HCT116 (cell line): ENCODE results near the gene NOTCH1. TPM values are rescaled to one million over a fixed set of nuclear protein-coding genes. Genes with fewer than 3 reads are reported as not detected.

Source experiments
- ATAC-seq: fragments of 200-7000 bp; cut with Tn5 transposase; 2 replicates; pipeline ENCODE4 v1.9.1; 2020; ENCODE audit warnings: mild to moderate bottlenecking, moderate library complexity
- BruUV-seq: library from RNA; stranded (reverse); fragments of 400-500 nt; replicated peaks from 2 replicates; lab custom pipeline; 2021; lab: Mats Ljungman, UMichigan
- CTCF ChIA-PET: fragments of 300-600 bp; sonication (Branson Sonifier 250); formaldehyde crosslinking; loops from one replicate; lab custom pipeline; 2021; ENCODE audit warnings: antibody characterized with exemption; lab: Charles Lee
- POLR2A ChIA-PET: fragments of 300-600, 350-600 bp; sonication (Branson Sonifier 250); formaldehyde crosslinking; loops from one replicate; lab custom pipeline; 2021; ENCODE audit warnings: antibody characterized with exemption; lab: Charles Lee
- RAD21 ChIA-PET, 2 experiments: fragments of 300-600 bp; sonication (Branson Sonifier 250); formaldehyde crosslinking; loops; one replicate each; lab custom pipeline; 2023; ENCODE audit warnings: low total read pairs in 2 of 2; ENCODE audit not compliant: uncharacterized antibody in 2 of 2, unreplicated experiment in 2 of 2, low non-redundant PET in 1 of 2; lab: Charles Lee
- DNase-seq: peaks from one replicate; pipeline ENCODE4 v3.0.0-alpha.2; 2010; ENCODE audit warnings: low read depth, low spot score
- H2AFZ ChIP-seq: fragments of 200-600 bp; shearing (Covaris generic), sonication (generic); 2 replicates; pipeline ENCODE4 v1.6.1; 2017; ENCODE audit warnings: low read depth, mixed run types, mixed read lengths, antibody characterized with exemption, low read length; ENCODE audit not compliant: poor library complexity, severe bottlenecking
- H3K27ac ChIP-seq: 2 replicates; pipeline ENCODE4 v1.5.1; 2012; ENCODE audit warnings: low read depth, low read length
- H3K27me3 ChIP-seq: fragments of 200-600 bp; sonication (generic); 2 replicates; pipeline ENCODE4 v1.6.1; 2016; ENCODE audit warnings: mixed run types, low read length, mixed read lengths; ENCODE audit not compliant: insufficient read depth
- H3K36me3 ChIP-seq, 2 experiments: fragments of 200-500 bp in 1 of 2; fragments of 200-600 bp in 1 of 2; sonication (Bioruptor generic) in 1 of 2; sonication (generic) in 1 of 2; 2 replicates each; pipeline versions ENCODE4 v1.5.1 to v1.6.1; 2014 to 2016; ENCODE audit warnings: low read length in 2 of 2, inconsistent platforms in 1 of 2, mixed read lengths in 1 of 2, mixed run types in 1 of 2; ENCODE audit not compliant: insufficient read depth in 2 of 2, control insufficient read depth in 1 of 2
- H3K4me1 ChIP-seq, 2 experiments: fragments of 200-600 bp in 1 of 2; sonication (generic) in 1 of 2; 2 replicates each; pipeline versions ENCODE4 v1.5.1 to v1.6.1; 2012 to 2017; ENCODE audit warnings: low read length in 2 of 2, inconsistent platforms in 1 of 2, mild to moderate bottlenecking in 1 of 2, mixed read lengths in 1 of 2, mixed run types in 1 of 2, moderate library complexity in 1 of 2; ENCODE audit not compliant: insufficient read depth in 2 of 2, control insufficient read depth in 1 of 2
- H3K4me2 ChIP-seq: fragments of 200-600 bp; sonication (generic); 2 replicates; pipeline ENCODE4 v1.6.1; 2017; ENCODE audit warnings: mixed run types, low read length, mixed read lengths
- H3K4me3 ChIP-seq, 2 experiments: fragments of 200-600 bp in 1 of 2; sonication (generic) in 1 of 2; replicated peaks in 1 of 2; 2 replicates each; pipeline ENCODE4 v1.5.1; 2011 to 2016; ENCODE audit warnings: low read length in 2 of 2, control low read depth in 1 of 2, low read depth in 1 of 2, mild to moderate bottlenecking in 1 of 2, mixed read lengths in 1 of 2, mixed run types in 1 of 2
- H3K79me2 ChIP-seq: fragments of 200-600 bp; sonication (generic); 2 replicates; pipeline ENCODE4 v1.6.1; 2017; ENCODE audit warnings: mild to moderate bottlenecking, mixed run types, low read length, moderate library complexity, mixed read lengths; ENCODE audit not compliant: insufficient read depth
- H3K9ac ChIP-seq: fragments of 200-600 bp; sonication (generic); 2 replicates; pipeline ENCODE4 v1.6.1; 2016; ENCODE audit warnings: low read length, mixed read lengths
- H3K9me2 ChIP-seq: fragments of 200-600 bp; sonication (generic), shearing (Covaris generic); 2 replicates; pipeline ENCODE4 v1.6.1; 2017; ENCODE audit warnings: mixed run types, mild to moderate bottlenecking, moderate library complexity; ENCODE audit not compliant: insufficient read depth
- H3K9me3 ChIP-seq, 2 experiments: fragments of 200-500 bp in 1 of 2; fragments of 200-600 bp in 1 of 2; sonication (Bioruptor generic) in 1 of 2; sonication (generic) in 1 of 2; 2 replicates each; pipeline ENCODE4 v1.6.1; 2014 to 2017; ENCODE audit warnings: low read length in 2 of 2, mixed read lengths in 2 of 2, inconsistent platforms in 1 of 2, low read depth in 1 of 2, mild to moderate bottlenecking in 1 of 2, mixed run types in 1 of 2, moderate library complexity in 1 of 2; ENCODE audit not compliant: control insufficient read depth in 1 of 2, insufficient read depth in 1 of 2
- H4K20me1 ChIP-seq: fragments of 200-600 bp; sonication (generic), shearing (Covaris generic); 2 replicates; pipeline ENCODE4 v1.6.1; 2017; ENCODE audit warnings: mixed run types, mild to moderate bottlenecking, moderate library complexity; ENCODE audit not compliant: insufficient read depth
- CBX3 ChIP-seq: IDR thresholded peaks from 2 replicates; pipeline ENCODE4 v1.6.1; 2012; ENCODE audit warnings: low read depth
- EGR1 ChIP-seq: IDR thresholded peaks from 2 replicates; pipeline ENCODE4 v1.6.1; 2012; ENCODE audit warnings: low read depth
- ELF1 ChIP-seq: IDR thresholded peaks from 2 replicates; pipeline ENCODE4 v1.6.1; 2012; ENCODE audit warnings: low read depth, borderline replicate concordance
- EZH2 ChIP-seq: fragments of 200-600 bp; sonication (generic); IDR thresholded peaks from 2 replicates; pipeline ENCODE4 v1.6.1; 2017; ENCODE audit warnings: antibody characterized with exemption, mixed run types
- EZH2phosphoT487 ChIP-seq: fragments of 200-600 bp; IDR thresholded peaks from 2 replicates; pipeline ENCODE4 v1.6.1; 2018; ENCODE audit warnings: antibody characterized with exemption, borderline replicate concordance
- JUND ChIP-seq: IDR thresholded peaks from 2 replicates; pipeline ENCODE4 v1.6.1; 2012
- POLR2A ChIP-seq: IDR thresholded peaks from 2 replicates; pipeline ENCODE4 v1.7.0; 2011; ENCODE audit warnings: borderline replicate concordance; ENCODE audit not compliant: insufficient read depth, insufficient read length; ENCODE audit errors: extremely low read depth
- RAD21 ChIP-seq: IDR thresholded peaks from 2 replicates; pipeline ENCODE4 v1.6.1; 2012; ENCODE audit warnings: low read depth, mild to moderate bottlenecking
- REST ChIP-seq: IDR thresholded peaks from 2 replicates; pipeline ENCODE4 v1.6.1; 2012; ENCODE audit warnings: low read depth
- SIN3A ChIP-seq: IDR thresholded peaks from 2 replicates; pipeline ENCODE4 v1.6.1; 2012; ENCODE audit warnings: low read depth
- SP1 ChIP-seq: IDR thresholded peaks from 2 replicates; pipeline ENCODE4 v1.6.1; 2012; ENCODE audit warnings: low read depth
- SRF ChIP-seq: IDR thresholded peaks from 2 replicates; pipeline ENCODE4 v1.6.1; 2012; ENCODE audit warnings: low read depth
- YY1 ChIP-seq: IDR thresholded peaks from 2 replicates; pipeline ENCODE4 v1.6.1; 2011; ENCODE audit warnings: low read length, low read depth, moderate library complexity, mild to moderate bottlenecking; ENCODE audit not compliant: insufficient replicate concordance; ENCODE audit errors: extremely low read depth
- ZFX ChIP-seq: fragments of 450-650 bp; IDR thresholded peaks from 2 replicates; pipeline ENCODE4 v1.6.1; 2017
- ZNF274 ChIP-seq: fragments of 200-500 bp; sonication (Bioruptor generic); IDR thresholded peaks from 2 replicates; pipeline ENCODE4 v1.6.1; 2014; ENCODE audit warnings: mild to moderate bottlenecking, low read depth, low read length, inconsistent platforms
- intact Hi-C: fragments of 100-400 bp; cut with micrococcal nuclease; formaldehyde crosslinking; loops from 2 replicates; pipeline ENCODE4 v1.10.0; 2022
- total RNA-seq: library from RNA; stranded (reverse); gene quantifications from one replicate; pipeline ENCODE4 v1.2.1, GENCODE V29; 2021; ENCODE audit not compliant: unreplicated experiment
- TF ChIP-seq, protein P1 (sequence below): IDR thresholded peaks from 2 replicates; pipeline ENCODE4 v1.6.1; 2012

Gene NOTCH1
- total RNA-seq, 1 experiment from 2014 or later = 36.2 TPM

GRCh38 chr9:136550439-136551289 is 4.8 kb upstream of the NOTCH1 start:
- CTCF ChIA-PET = no interaction called here
- BruUV-seq = no TSS peak
- H3K4me1 ChIP-seq = peaks cover 33 to 52% of the 10 kb centered on the region in 2 experiments
- RAD21 ChIA-PET = no interaction called here
- H3K79me2 ChIP-seq = no peaks in the 10 kb centered on the region
- H4K20me1 ChIP-seq = no peaks in the 10 kb centered on the region
- H3K36me3 ChIP-seq = no peaks in the 10 kb centered on the region
- POLR2A ChIA-PET = no interaction called here
- H3K9me2 ChIP-seq = no peaks in the 10 kb centered on the region
- no peak for ATAC-seq
- no peak overlapping the region for H2AFZ ChIP-seq
- DNase-seq = no peak
- H3K27ac ChIP-seq = peak overlapping the region; percentile 84
- H3K9ac ChIP-seq = peak overlapping the region; percentile 42
- H3K9me3 ChIP-seq = no peaks in the 10 kb centered on the region
- peak overlapping the region in 1 of 2 experiments; percentile 36; a peak in 1 of 4 replicates for H3K4me3 ChIP-seq
- TF ChIP-seq RAD21 (no peak), SP1 (no peak)
- H3K27me3 ChIP-seq = no peaks in the 10 kb centered on the region
- intact Hi-C loops = no loop called here
- H3K4me2 ChIP-seq = peak overlapping the region; percentile 49

DNA sequence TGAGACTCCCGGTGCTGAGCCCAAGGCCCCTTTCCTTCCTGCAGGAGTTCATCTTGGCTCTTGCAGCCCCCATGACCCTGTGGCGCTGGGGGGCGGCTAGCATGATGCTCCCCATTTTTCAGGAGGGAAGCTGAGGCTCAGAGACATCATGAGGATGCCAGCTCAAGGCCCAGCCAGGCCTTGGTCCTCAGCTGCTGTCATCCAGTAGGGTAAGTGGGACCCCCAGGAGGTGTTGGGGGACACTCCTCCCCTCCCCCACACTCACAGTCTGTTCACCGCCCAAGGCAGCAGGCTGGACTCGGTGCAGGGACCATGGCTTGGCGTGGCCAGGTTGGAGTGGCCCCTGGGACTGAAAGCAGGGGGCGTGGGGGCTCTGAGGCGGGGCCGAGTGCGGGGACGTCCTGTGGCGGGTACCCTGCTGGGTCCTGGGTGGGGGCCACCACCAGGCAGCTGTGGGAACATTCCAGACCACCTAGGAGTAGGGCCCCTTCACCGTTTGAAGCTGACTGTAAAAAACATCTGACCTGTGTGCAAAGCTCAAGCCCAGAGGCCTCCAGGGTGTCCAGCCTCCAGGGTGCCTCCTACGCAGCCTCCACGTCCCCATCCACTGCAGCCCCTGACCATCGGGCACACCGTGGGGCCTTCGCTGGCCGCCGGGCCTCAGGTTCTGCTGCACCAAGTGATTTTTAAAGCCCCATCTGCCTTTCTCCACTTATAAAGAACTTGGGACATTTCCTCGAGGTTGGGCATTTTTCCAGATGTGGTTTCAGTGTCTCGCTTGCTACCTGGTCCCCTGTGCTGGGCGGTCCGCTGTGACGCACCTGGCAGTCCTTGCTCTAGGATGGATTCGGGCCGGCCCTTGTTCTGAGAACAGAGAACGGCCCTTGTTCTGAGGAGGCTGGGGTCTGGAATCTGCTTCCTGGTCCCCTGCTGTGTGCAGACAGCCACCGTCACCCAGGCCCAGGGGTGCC is 3.4 kb upstream of the NOTCH1 start:
- peaks cover 35 to 58% of the 10 kb centered on the region in 2 experiments for H3K4me1 ChIP-seq
- ATAC-seq (no peak), DNase-seq (no peak)
- no peaks in the 10 kb centered on the region for H3K27me3 ChIP-seq
- H3K36me3 ChIP-seq = no peaks in the 10 kb centered on the region
- no peaks in the 10 kb centered on the region for H3K9me3 ChIP-seq
- H4K20me1 ChIP-seq = no peaks in the 10 kb centered on the region
- no peaks in the 10 kb centered on the region for H3K9me2 ChIP-seq
- no TSS peak for BruUV-seq
- ChIA-PET RAD21 (no interaction called here), POLR2A (no interaction called here), CTCF (no interaction called here)
- no peak overlapping the region for H3K9ac ChIP-seq
- peak overlapping the region; percentile 84 for H3K27ac ChIP-seq
- intact Hi-C loops = no loop called here
- H3K4me3 ChIP-seq = no peak overlapping the region
- no peak overlapping the region for H3K4me2 ChIP-seq
- no peak overlapping the region for H2AFZ ChIP-seq
- H3K79me2 ChIP-seq = peaks cover 11% of the 10 kb centered on the region
- TF ChIP-seq YY1 (no peak), POLR2A (no peak), SRF (no peak), ZNF274 (no peak), EZH2phosphoT487 (no peak), EGR1 (no peak), JUND (no peak), SP1 (no peak), EZH2 (no peak), ZFX (no peak), CBX3 (no peak), ELF1 (no peak), SIN3A (no peak), REST (no peak)
- TF ChIP-seq, protein P1, sequence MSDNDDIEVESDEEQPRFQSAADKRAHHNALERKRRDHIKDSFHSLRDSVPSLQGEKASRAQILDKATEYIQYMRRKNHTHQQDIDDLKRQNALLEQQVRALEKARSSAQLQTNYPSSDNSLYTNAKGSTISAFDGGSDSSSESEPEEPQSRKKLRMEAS = no peak
